HFF-Myc (cell line): ENCODE results near the gene SH2D2A.

Experiments used
- DNase-seq: peaks from one replicate; pipeline ENCODE4 v3.0.0-alpha.2; 2011; ENCODE audit warnings: low read depth; ENCODE audit errors: extremely low read depth
- H3K4me3 ChIP-seq: replicated peaks from 2 replicates; pipeline ENCODE4 v1.5.1; 2011; ENCODE audit warnings: low read depth, mild to moderate bottlenecking, control low read depth, low read length
- CTCF ChIP-seq: IDR thresholded peaks from 2 replicates; pipeline ENCODE4 v1.5.1; 2012; ENCODE audit warnings: mild to moderate bottlenecking, low read depth, low read length, control low read depth; ENCODE audit errors: missing control alignments

SH2D2A gene

GRCh38 chr1:156805766-156806511, 10.7 kb downstream of the SH2D2A start:
- peak; percentile 90 for DNase-seq
- no peak overlapping the region for H3K4me3 ChIP-seq
- TF ChIP-seq CTCF = no peak

- no peak for TF ChIP-seq CTCF
- no peak overlapping the region for H3K4me3 ChIP-seq
- DNase-seq = no peak
Observed at GRCh38 chr1:156804572-156805243, 11.9 kb downstream of the SH2D2A start.

GRCh38 chr1:156804026-156804425, 12.6 kb downstream of the SH2D2A start:
- no peak for DNase-seq

GRCh38 chr1:156803086-156803851, 13.4 kb downstream of the SH2D2A start:
- no peak overlapping the region for H3K4me3 ChIP-seq
- DNase-seq = no peak
- no peak for TF ChIP-seq CTCF

More at GRCh38 chr1:156804026-156804425, 12.6 kb downstream of the SH2D2A start:
- H3K4me3 ChIP-seq = no peak overlapping the region
- no peak for TF ChIP-seq CTCF

- H3K4me3 ChIP-seq = no peak overlapping the region
- no peak for DNase-seq
- no peak for TF ChIP-seq CTCF
Observed at GRCh38 chr1:156802421-156802935, 14.2 kb downstream of the SH2D2A start.

- peak; percentile 93 for DNase-seq
- peak; percentile 59 for TF ChIP-seq CTCF
- no peak overlapping the region for H3K4me3 ChIP-seq
Observed at GRCh38 chr1:156801409-156802121, 15.1 kb downstream of the SH2D2A start.
